HG03196 (cell line): ENCODE data around the gene DYDC2.

Source experiments
- ATAC-seq: cut with Tn5 transposase; IDR thresholded peaks from one replicate; pipeline ENCODE4 v1.9.1; 2021; ENCODE audit not compliant: unreplicated experiment

DYDC2 gene

GRCh38 chr10:80365510-80365909 lies 8.9 kb downstream of the DYDC2 start:
- no peak for ATAC-seq

GRCh38 chr10:80371467-80371866 lies 14.9 kb downstream of the DYDC2 start:
- no peak for ATAC-seq

- ATAC-seq = no peak
Measured at GRCh38 chr10:80372675-80373074, 16.1 kb downstream of the DYDC2 start.

GRCh38 chr10:80373502-80373901 lies 16.9 kb downstream of the DYDC2 start:
- no peak for ATAC-seq

GRCh38 chr10:80379701-80380100 lies 23.1 kb downstream of the DYDC2 start:
- no peak for ATAC-seq

GRCh38 chr10:80380185-80380584 lies 23.6 kb downstream of the DYDC2 start:
- ATAC-seq = no peak

- ATAC-seq = no peak
Measured at GRCh38 chr10:80382989-80383388, 26.4 kb downstream of the DYDC2 start.

GRCh38 chr10:80390740-80391139 lies 34.2 kb downstream of the DYDC2 start:
- ATAC-seq = no peak

GRCh38 chr10:80392250-80392649 lies 35.7 kb downstream of the DYDC2 start:
- no peak for ATAC-seq

- no peak for ATAC-seq
Measured at GRCh38 chr10:80394358-80394916, 37.9 kb downstream of the DYDC2 start.

GRCh38 chr10:80397014-80397413 lies 40.4 kb downstream of the DYDC2 start:
- no peak for ATAC-seq

GRCh38 chr10:80400136-80400804 lies 43.7 kb downstream of the DYDC2 start:
- no peak for ATAC-seq

GRCh38 chr10:80405035-80405434 lies 48.5 kb downstream of the DYDC2 start:
- ATAC-seq = no peak

- no peak for ATAC-seq
Measured at GRCh38 chr10:80405626-80406025, 49.0 kb downstream of the DYDC2 start.

GRCh38 chr10:80406204-80406603 lies 49.6 kb downstream of the DYDC2 start:
- ATAC-seq = no peak

GRCh38 chr10:80407812-80408241 lies 51.2 kb downstream of the DYDC2 start:
- ATAC-seq = peak; percentile 19

GRCh38 chr10:80408242-80409101 lies 51.9 kb downstream of the DYDC2 start, which contains the start of gene PRXL2A:
Gene PRXL2A (plus strand): TSS chr10:80408551. CDS start chr10:80420468, 11,917 bp downstream.
- ATAC-seq = peak; percentile 94

GRCh38 chr10:80409121-80409520 lies 52.5 kb downstream of the DYDC2 start:
- no peak for ATAC-seq

GRCh38 chr10:80410122-80410521 lies 53.5 kb downstream of the DYDC2 start:
- ATAC-seq = no peak

- ATAC-seq = no peak
Measured at GRCh38 chr10:80410578-80411145, 54.1 kb downstream of the DYDC2 start.

GRCh38 chr10:80411267-80411668 lies 54.7 kb downstream of the DYDC2 start:
- no peak for ATAC-seq
